ENCODE measurements around the gene YBX3. TPM values are rescaled to one million over a fixed set of nuclear protein-coding genes. Genes with fewer than 3 reads are reported as not detected.
"Not testable (repeated sequence)": the region's sequence is repeated elsewhere in the genome, so short reads cannot be mapped to it uniquely, and the experiment has no call there.

Gene YBX3
- total and polyA plus RNA-seq, 4 donors: 134 to 299 (median 252) TPM

DNA sequence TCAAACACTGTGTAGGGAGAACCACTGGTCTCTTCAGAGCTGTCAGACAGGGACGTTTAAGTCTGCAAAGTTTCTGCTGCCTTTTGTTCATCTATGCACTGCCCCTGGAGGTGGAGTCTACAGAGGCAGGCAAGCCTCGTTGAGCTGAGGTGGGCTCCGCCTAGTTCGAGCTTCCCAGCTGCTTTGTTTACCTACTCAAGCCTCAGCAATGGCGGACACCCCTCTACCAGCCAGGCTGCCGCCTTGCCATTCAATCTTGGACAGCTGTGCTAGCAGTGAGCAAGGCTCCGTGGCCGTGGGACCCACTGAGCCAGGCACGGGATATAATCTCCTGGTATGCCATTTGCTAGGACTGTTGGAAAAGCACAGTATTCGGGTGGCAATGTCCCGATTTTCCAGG, 24.6 kb upstream of the YBX3 start:
- no peak for DNase-seq

DNA sequence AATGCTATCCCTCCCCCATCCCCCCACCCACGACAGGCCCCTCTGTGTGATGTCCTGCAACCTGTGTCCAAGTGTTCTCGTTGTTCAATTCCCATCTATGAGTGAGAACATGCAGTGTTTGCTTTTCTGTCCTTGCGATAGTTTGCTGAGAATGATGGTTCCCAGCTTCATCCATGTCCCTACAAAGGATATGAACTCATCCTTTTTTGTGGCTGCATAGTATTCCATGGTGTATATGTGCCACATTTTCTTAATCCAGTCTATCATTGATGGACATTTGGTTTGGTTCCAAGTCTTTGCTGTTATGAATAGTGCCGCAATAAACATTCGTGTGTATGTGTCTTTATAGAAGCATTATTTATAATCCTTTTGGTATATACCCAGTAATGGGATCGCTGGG, 20.3 kb upstream of the YBX3 start:
- not testable (repeated sequence) for ATAC-seq (ENCODE audit: insufficient read depth, low FRiP score); H3K9ac ChIP-seq (ENCODE audit: insufficient read depth in 1 of 2, low read length in 2 of 2); DNase-seq; H3K27ac ChIP-seq (ENCODE audit: low read depth in 1 of 2, low read length in 1 of 2); H3K27me3 ChIP-seq (ENCODE audit: control insufficient read depth in 3 of 3, insufficient read depth in 3 of 3, low read length in 2 of 3); H3K4me1 ChIP-seq (ENCODE audit: control insufficient read depth in 5 of 5, insufficient read depth in 5 of 5, low read length in 5 of 5); H3K4me3 ChIP-seq; H3K9me3 ChIP-seq (ENCODE audit: control insufficient read depth in 4 of 4, insufficient read depth in 3 of 4, low read length in 3 of 4); H3K36me3 ChIP-seq (ENCODE audit: control insufficient read depth in 4 of 4, insufficient read depth in 4 of 4, low read length in 4 of 4)
- 90 to 94% methylated on average over 6 of the region's 6 CpGs for WGBS, 2 donors

More for the DNA sequence above, 24.6 kb upstream of the YBX3 start:
- H3K9me3 ChIP-seq (ENCODE audit: control insufficient read depth in 4 of 4, insufficient read depth in 3 of 4, low read length in 3 of 4): no peaks in the 10 kb centered on the region
- H3K9ac ChIP-seq (ENCODE audit: insufficient read depth in 1 of 2, low read length in 2 of 2): no peak overlapping the region
- no peak for ATAC-seq (ENCODE audit: insufficient read depth, low FRiP score)
- no peaks in the 10 kb centered on the region for H3K4me1 ChIP-seq (ENCODE audit: control insufficient read depth in 5 of 5, insufficient read depth in 5 of 5, low read length in 5 of 5)
- H3K4me3 ChIP-seq: no peak overlapping the region
- no peaks in the 10 kb centered on the region for H3K36me3 ChIP-seq (ENCODE audit: control insufficient read depth in 4 of 4, insufficient read depth in 4 of 4, low read length in 4 of 4)
- H3K27me3 ChIP-seq (ENCODE audit: control insufficient read depth in 3 of 3, insufficient read depth in 3 of 3, low read length in 2 of 3): peaks cover 0 to 3% (median 0%) of the 10 kb centered on the region in 3 donors
- no peak overlapping the region for H3K27ac ChIP-seq (ENCODE audit: low read depth in 1 of 2, low read length in 1 of 2)
- TF ChIP-seq, protein P1, sequence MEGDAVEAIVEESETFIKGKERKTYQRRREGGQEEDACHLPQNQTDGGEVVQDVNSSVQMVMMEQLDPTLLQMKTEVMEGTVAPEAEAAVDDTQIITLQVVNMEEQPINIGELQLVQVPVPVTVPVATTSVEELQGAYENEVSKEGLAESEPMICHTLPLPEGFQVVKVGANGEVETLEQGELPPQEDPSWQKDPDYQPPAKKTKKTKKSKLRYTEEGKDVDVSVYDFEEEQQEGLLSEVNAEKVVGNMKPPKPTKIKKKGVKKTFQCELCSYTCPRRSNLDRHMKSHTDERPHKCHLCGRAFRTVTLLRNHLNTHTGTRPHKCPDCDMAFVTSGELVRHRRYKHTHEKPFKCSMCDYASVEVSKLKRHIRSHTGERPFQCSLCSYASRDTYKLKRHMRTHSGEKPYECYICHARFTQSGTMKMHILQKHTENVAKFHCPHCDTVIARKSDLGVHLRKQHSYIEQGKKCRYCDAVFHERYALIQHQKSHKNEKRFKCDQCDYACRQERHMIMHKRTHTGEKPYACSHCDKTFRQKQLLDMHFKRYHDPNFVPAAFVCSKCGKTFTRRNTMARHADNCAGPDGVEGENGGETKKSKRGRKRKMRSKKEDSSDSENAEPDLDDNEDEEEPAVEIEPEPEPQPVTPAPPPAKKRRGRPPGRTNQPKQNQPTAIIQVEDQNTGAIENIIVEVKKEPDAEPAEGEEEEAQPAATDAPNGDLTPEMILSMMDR (IDR thresholded peaks at IDR 0.05; ENCODE audit: control extremely low read depth, extremely low read depth): no peak
- 61 to 85% methylated on average over 11 of the region's 11 CpGs for WGBS, 2 donors

DNA sequence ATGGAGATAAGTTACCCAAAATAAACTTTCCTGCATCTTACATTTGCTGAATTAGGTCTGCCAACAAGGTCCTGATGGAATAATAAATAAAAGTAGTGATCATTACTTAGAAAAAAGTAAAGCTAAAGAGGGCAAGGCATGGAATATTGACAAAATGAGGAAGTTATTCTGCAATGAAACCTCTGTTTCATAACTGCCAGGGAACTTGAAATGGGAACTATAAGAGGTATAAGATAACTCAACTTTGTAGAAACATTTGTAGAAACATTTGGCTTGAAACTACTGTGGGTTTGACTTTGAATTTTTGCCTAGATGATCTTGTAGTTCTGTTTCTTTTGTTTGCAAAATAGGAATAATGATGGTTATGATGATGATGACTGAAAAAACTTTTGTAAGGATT, 18.7 kb upstream of the YBX3 start:
- Histone ChIP-seq H3K27ac (ENCODE audit: low read depth in 1 of 2, low read length in 1 of 2) (no peak overlapping the region), H3K4me3 (no peak overlapping the region), H3K4me1 (ENCODE audit: control insufficient read depth in 5 of 5, insufficient read depth in 5 of 5, low read length in 5 of 5) (no peaks in the 10 kb centered on the region), H3K9ac (ENCODE audit: insufficient read depth in 1 of 2, low read length in 2 of 2) (no peak overlapping the region), H3K36me3 (ENCODE audit: control insufficient read depth in 4 of 4, insufficient read depth in 4 of 4, low read length in 4 of 4) (no peaks in the 10 kb centered on the region), H3K9me3 (ENCODE audit: control insufficient read depth in 4 of 4, insufficient read depth in 3 of 4, low read length in 3 of 4) (no peaks in the 10 kb centered on the region), H3K27me3 (ENCODE audit: control insufficient read depth in 3 of 3, insufficient read depth in 3 of 3, low read length in 2 of 3) (no peaks in the 10 kb centered on the region)
- TF ChIP-seq, protein P1 (IDR thresholded peaks at IDR 0.05; ENCODE audit: control extremely low read depth, extremely low read depth): no peak
- no peak for ATAC-seq (ENCODE audit: insufficient read depth, low FRiP score)
- no peak for DNase-seq

DNA sequence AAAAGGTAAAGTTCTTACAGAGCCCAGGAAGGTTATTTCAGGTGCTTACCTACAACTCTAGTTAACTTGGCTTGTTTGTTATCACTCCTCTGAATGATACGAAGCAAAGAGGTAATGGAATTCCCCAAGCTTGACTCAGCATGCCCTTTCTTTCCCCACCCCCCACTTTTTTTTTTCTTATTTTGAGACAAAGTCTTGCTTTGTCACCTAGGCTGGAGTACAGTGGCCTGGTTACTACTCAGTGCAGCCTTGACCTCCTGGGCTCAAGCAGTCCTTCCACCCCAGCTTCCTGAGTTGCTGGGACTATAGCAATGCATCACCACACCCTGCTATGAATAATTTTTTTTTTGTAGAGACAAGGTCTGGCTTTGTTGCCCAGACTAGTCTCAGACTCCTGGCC, 17.1 kb upstream of the YBX3 start:
- no peak overlapping the region for H3K27ac ChIP-seq (ENCODE audit: low read depth in 1 of 2, low read length in 1 of 2)
- peak; percentile 41 for ATAC-seq (ENCODE audit: insufficient read depth, low FRiP score)
- H3K9ac ChIP-seq (ENCODE audit: insufficient read depth in 1 of 2, low read length in 2 of 2): no peak overlapping the region
- H3K36me3 ChIP-seq (ENCODE audit: control insufficient read depth in 4 of 4, insufficient read depth in 4 of 4, low read length in 4 of 4): no peaks in the 10 kb centered on the region
- no peaks in the 10 kb centered on the region for H3K27me3 ChIP-seq (ENCODE audit: control insufficient read depth in 3 of 3, insufficient read depth in 3 of 3, low read length in 2 of 3)
- no peak for DNase-seq
- H3K4me3 ChIP-seq: no peak overlapping the region
- TF ChIP-seq, protein P1 (IDR thresholded peaks at IDR 0.05; ENCODE audit: control extremely low read depth, extremely low read depth): no peak
- no peaks in the 10 kb centered on the region for H3K9me3 ChIP-seq (ENCODE audit: control insufficient read depth in 4 of 4, insufficient read depth in 3 of 4, low read length in 3 of 4)
- WGBS, 2 donors: 62 to 67% methylated on average over 1 of the region's 1 CpG
- H3K4me1 ChIP-seq (ENCODE audit: control insufficient read depth in 5 of 5, insufficient read depth in 5 of 5, low read length in 5 of 5): no peaks in the 10 kb centered on the region
